ENCODE data around the gene MOV10L1.

MOV10L1 gene

DNA sequence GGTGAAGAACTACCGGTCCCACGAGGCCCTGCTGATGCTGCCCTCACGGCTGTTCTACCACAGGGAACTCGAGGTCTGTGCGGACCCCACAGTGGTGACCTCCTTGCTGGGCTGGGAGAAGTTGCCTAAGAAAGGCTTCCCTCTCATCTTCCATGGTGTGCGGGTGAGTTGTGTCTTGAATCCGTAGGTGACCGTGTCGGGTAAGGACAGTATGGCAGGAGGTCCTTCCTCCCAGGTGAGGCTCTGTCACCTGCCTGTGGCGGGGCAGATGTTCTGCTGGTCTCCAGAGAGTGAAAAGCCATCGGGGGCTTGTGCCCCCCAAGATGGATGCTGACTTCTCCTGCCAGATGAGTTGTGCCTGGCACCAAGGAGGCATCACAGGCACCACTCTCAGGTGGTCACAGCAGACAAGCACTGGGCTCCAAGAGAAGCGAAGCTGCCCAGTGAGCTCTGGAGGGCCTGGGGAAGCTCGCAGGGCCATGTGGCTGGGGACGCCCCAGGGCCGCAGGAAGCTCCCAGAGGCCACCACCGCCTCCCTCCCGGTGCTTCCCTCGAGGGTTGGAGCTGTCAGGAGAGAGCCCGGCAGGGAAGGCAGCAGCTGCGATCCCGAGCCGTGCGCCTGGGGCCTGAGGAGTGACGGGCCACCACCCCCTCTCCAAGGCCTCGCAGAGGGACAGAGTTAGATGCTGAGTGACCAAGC lies 63.4 kb downstream of the MOV10L1 start:
- H3K4me3 ChIP-seq (ENCODE audit: severe bottlenecking), result no peak overlapping the region
- H3K27me3 ChIP-seq (ENCODE audit: insufficient read depth, poor library complexity, severe bottlenecking), result no peaks in the 10 kb centered on the region
- H3K9me3 ChIP-seq (ENCODE audit: severe bottlenecking), result no peaks in the 10 kb centered on the region
- peaks cover 1% of the 10 kb centered on the region for H3K4me1 ChIP-seq (ENCODE audit: insufficient read depth, poor library complexity, severe bottlenecking)
- no peak for ATAC-seq (ENCODE audit: low read depth)
- DNase-seq (ENCODE audit: low spot score), result peak; percentile 58
- no peak overlapping the region for H3K27ac ChIP-seq (ENCODE audit: poor library complexity, severe bottlenecking)
- TF ChIP-seq, protein P1, sequence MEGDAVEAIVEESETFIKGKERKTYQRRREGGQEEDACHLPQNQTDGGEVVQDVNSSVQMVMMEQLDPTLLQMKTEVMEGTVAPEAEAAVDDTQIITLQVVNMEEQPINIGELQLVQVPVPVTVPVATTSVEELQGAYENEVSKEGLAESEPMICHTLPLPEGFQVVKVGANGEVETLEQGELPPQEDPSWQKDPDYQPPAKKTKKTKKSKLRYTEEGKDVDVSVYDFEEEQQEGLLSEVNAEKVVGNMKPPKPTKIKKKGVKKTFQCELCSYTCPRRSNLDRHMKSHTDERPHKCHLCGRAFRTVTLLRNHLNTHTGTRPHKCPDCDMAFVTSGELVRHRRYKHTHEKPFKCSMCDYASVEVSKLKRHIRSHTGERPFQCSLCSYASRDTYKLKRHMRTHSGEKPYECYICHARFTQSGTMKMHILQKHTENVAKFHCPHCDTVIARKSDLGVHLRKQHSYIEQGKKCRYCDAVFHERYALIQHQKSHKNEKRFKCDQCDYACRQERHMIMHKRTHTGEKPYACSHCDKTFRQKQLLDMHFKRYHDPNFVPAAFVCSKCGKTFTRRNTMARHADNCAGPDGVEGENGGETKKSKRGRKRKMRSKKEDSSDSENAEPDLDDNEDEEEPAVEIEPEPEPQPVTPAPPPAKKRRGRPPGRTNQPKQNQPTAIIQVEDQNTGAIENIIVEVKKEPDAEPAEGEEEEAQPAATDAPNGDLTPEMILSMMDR (IDR thresholded peaks at IDR 0.05; ENCODE audit: poor library complexity, severe bottlenecking), result no peak
- H3K36me3 ChIP-seq (ENCODE audit: low read depth), result no peaks in the 10 kb centered on the region

DNA sequence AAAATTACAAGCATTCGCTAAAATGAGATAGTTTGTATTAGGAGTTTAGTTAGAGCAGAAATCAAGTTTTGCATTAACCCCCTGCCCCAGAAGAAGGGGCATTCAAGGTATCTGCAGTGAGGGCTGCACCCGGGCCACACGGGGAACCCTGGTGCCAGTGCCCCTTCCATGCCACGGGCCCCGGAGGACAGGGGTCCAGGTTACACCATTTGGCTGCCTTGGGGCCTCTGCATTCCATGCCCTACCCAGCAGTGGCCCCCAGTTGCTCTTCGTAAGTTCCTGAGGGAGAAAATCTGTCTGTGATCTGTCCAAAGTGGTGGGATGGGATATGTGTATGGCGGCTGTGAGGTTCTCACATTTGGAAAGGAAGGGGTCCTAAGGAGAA lies 63.9 kb downstream of the MOV10L1 start:
- Histone ChIP-seq H3K9me3 (ENCODE audit: severe bottlenecking) (no peaks in the 10 kb centered on the region), H3K27ac (ENCODE audit: poor library complexity, severe bottlenecking) (no peak overlapping the region), H3K27me3 (ENCODE audit: insufficient read depth, poor library complexity, severe bottlenecking) (no peaks in the 10 kb centered on the region), H3K4me3 (ENCODE audit: severe bottlenecking) (no peak overlapping the region), H3K36me3 (ENCODE audit: low read depth) (no peaks in the 10 kb centered on the region), H3K4me1 (ENCODE audit: insufficient read depth, poor library complexity, severe bottlenecking) (peaks cover 7% of the 10 kb centered on the region)
- DNase-seq (ENCODE audit: low spot score) (no peak), ATAC-seq (ENCODE audit: low read depth) (no peak)
- TF ChIP-seq, protein P1 (IDR thresholded peaks at IDR 0.05; ENCODE audit: poor library complexity, severe bottlenecking), result no peak

DNA sequence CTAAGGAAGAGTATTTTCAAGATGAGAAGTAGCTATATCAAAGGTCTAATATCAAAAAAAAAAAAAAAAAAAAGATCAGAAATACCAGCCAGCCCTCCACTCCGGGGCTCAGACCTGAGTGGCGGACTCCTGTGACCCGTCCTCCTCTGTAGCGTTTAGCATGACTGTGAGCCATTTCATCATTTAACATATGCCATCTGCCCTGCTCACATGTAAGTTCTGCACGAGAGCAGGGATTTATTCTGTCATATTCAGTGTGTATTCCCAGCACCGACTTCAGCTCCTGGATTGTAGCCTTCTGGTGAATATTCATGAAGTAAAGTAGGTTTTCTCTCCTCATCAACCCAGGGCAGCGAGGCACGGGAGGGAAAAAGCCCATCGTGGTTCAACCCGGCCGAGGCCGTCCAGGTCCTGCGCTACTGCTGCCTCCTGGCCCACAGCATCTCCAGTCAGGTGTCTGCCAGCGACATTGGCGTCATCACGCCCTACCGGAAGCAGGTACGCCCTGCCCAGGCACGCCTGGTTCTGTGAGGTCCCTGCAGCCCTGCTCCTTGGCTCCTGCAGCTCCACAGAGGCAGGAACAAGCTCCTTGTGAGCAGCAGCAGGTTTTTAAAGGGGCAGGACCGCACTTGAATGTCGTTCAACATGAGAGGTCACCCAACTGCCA lies 68.0 kb downstream of the MOV10L1 start:
- ATAC-seq (ENCODE audit: low read depth) (peak; percentile 90), DNase-seq (ENCODE audit: low spot score) (peak; percentile 73)
- no peaks in the 10 kb centered on the region for H3K36me3 ChIP-seq (ENCODE audit: low read depth)
- no peaks in the 10 kb centered on the region for H3K9me3 ChIP-seq (ENCODE audit: severe bottlenecking)
- peaks cover 8% of the 10 kb centered on the region for H3K4me1 ChIP-seq (ENCODE audit: insufficient read depth, poor library complexity, severe bottlenecking)
- no peaks in the 10 kb centered on the region for H3K27me3 ChIP-seq (ENCODE audit: insufficient read depth, poor library complexity, severe bottlenecking)
- H3K4me3 ChIP-seq (ENCODE audit: severe bottlenecking), result no peak overlapping the region
- TF ChIP-seq, protein P1 (IDR thresholded peaks at IDR 0.05; ENCODE audit: poor library complexity, severe bottlenecking), result no peak
- H3K27ac ChIP-seq (ENCODE audit: poor library complexity, severe bottlenecking), result no peak overlapping the region

DNA sequence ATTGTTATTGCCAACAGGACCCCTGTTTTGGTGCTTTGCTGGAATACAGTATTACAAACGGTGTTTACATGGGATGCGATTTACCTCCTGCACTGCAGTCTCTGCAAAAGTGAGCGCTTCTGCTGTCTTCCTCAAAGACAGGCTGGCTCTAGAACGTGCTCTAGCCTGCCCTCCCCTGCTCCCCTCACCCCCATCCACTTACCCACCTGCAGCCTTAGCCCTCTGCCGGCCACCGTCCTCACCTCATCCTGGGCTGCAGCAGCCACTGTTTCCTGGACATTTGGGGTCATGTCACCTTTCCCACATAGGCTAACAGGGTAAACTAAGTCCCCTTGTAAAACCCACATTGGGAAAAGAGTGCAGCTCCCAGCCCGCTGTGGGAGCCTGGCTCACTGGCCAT lies 71.1 kb downstream of the MOV10L1 start:
- DNase-seq (ENCODE audit: low spot score) (no peak), ATAC-seq (ENCODE audit: low read depth) (no peak)
- TF ChIP-seq, protein P1 (IDR thresholded peaks at IDR 0.05; ENCODE audit: poor library complexity, severe bottlenecking), result no peak
- Histone ChIP-seq H3K4me1 (ENCODE audit: insufficient read depth, poor library complexity, severe bottlenecking) (peaks cover 8% of the 10 kb centered on the region), H3K9me3 (ENCODE audit: severe bottlenecking) (no peaks in the 10 kb centered on the region), H3K27me3 (ENCODE audit: insufficient read depth, poor library complexity, severe bottlenecking) (no peaks in the 10 kb centered on the region), H3K4me3 (ENCODE audit: severe bottlenecking) (no peak overlapping the region), H3K36me3 (ENCODE audit: low read depth) (no peaks in the 10 kb centered on the region), H3K27ac (ENCODE audit: poor library complexity, severe bottlenecking) (no peak overlapping the region)

Data from RWPE2 (cell line).